Karpas-422 (cell line): Measurements from ENCODE around the gene HSPA4L. TPM values are rescaled to one million over a fixed set of nuclear protein-coding genes. Genes with fewer than 3 reads are reported as not detected.

Source experiments
- DNase-seq: peaks from one replicate; pipeline ENCODE4 v3.0.0-alpha.2; 2015
- H2AFZ ChIP-seq: fragments of 200-600 bp; sonication (generic); 2 replicates; pipeline ENCODE4 v1.6.1; 2014; ENCODE audit warnings: antibody characterized with exemption, low read length, mixed read lengths
- H3K27ac ChIP-seq: fragments of 200-600 bp; sonication (generic); 2 replicates; pipeline ENCODE4 v1.5.1; 2014; ENCODE audit warnings: mild to moderate bottlenecking, low read length, moderate library complexity
- H3K27me3 ChIP-seq: fragments of 200-600 bp; sonication (generic); 2 replicates; pipeline ENCODE4 v1.6.1; 2014; ENCODE audit warnings: low read length, mixed read lengths
- H3K36me3 ChIP-seq: fragments of 200-600 bp; sonication (generic); 2 replicates; pipeline ENCODE4 v1.6.1; 2014; ENCODE audit warnings: low read length, mixed read lengths; ENCODE audit not compliant: insufficient read depth
- H3K4me1 ChIP-seq: fragments of 200-600 bp; sonication (generic); 2 replicates; pipeline ENCODE4 v1.6.1; 2014; ENCODE audit warnings: mild to moderate bottlenecking, low read length, mixed read lengths
- H3K4me2 ChIP-seq: fragments of 200-600 bp; sonication (generic); 2 replicates; pipeline ENCODE4 v1.6.1; 2014; ENCODE audit warnings: low read length, low read depth, mild to moderate bottlenecking; ENCODE audit not compliant: poor library complexity, severe bottlenecking
- H3K4me3 ChIP-seq: fragments of 200-600 bp; sonication (generic); 2 replicates; pipeline ENCODE4 v1.5.1; 2014; ENCODE audit warnings: mild to moderate bottlenecking, antibody characterized with exemption, low read length, mixed read lengths
- H3K79me2 ChIP-seq: fragments of 200-600 bp; sonication (generic); 2 replicates; pipeline ENCODE4 v1.6.1; 2014; ENCODE audit warnings: mild to moderate bottlenecking, low read length, mixed read lengths
- H3K9ac ChIP-seq: fragments of 200-600 bp; sonication (generic); 2 replicates; pipeline ENCODE4 v1.6.0; 2014; ENCODE audit warnings: low read length
- H3K9me2 ChIP-seq: fragments of 200-600 bp; sonication (generic), shearing (Covaris generic); replicated peaks from 2 replicates; pipeline ENCODE4 v1.6.0; 2014; ENCODE audit warnings: mild to moderate bottlenecking, low read length, moderate library complexity; ENCODE audit not compliant: insufficient read depth
- H3K9me3 ChIP-seq: fragments of 300-700, 200-600 bp; sonication (generic); 2 replicates; pipeline ENCODE4 v1.6.1; 2014; ENCODE audit warnings: low read length, mixed read lengths
- H4K20me1 ChIP-seq: fragments of 200-600 bp; sonication (generic); 2 replicates; pipeline ENCODE4 v1.6.1; 2014; ENCODE audit warnings: mild to moderate bottlenecking, antibody characterized with exemption, low read length, low read depth; ENCODE audit not compliant: insufficient read depth
- total RNA-seq: library from RNA; depleted of rRNA; stranded (reverse); fragments of >200 nt; shearing (Covaris generic); gene quantifications from 2 replicates; pipeline ENCODE4 v1.2.3, GENCODE V29; 2014; ENCODE audit warnings: low replicate concordance

The HSPA4L gene
- total RNA-seq, 1 experiment from 2014 or later, result 1.9 TPM

- H3K9me3 ChIP-seq, result no peaks in the 10 kb centered on the region
- no peaks in the 10 kb centered on the region for H3K9me2 ChIP-seq
- H3K4me2 ChIP-seq, result no peak overlapping the region
- no peak overlapping the region for H3K27ac ChIP-seq
- peaks cover 26% of the 10 kb centered on the region for H3K4me1 ChIP-seq
- no peaks in the 10 kb centered on the region for H4K20me1 ChIP-seq
- no peak for DNase-seq
- H2AFZ ChIP-seq, result no peak overlapping the region
- no peaks in the 10 kb centered on the region for H3K79me2 ChIP-seq
- no peak overlapping the region for H3K9ac ChIP-seq
- no peaks in the 10 kb centered on the region; the same call in 1 of the 2 replicates for H3K27me3 ChIP-seq
- no peak overlapping the region for H3K4me3 ChIP-seq
- H3K36me3 ChIP-seq, result no peaks in the 10 kb centered on the region
Measured at GRCh38 chr4:127780598-127780997, 1.5 kb upstream of the HSPA4L start.

- H3K9me3 ChIP-seq, result no peaks in the 10 kb centered on the region
- no peak overlapping the region for H3K27ac ChIP-seq
- peak overlapping the region; percentile 91; the same call in 1 of the 2 replicates for H2AFZ ChIP-seq
- no peaks in the 10 kb centered on the region; the same call in 1 of the 2 replicates for H3K27me3 ChIP-seq
- peak overlapping the region; percentile 96 for H3K4me2 ChIP-seq
- DNase-seq, result no peak
- no peaks in the 10 kb centered on the region for H3K9me2 ChIP-seq
- no peaks in the 10 kb centered on the region for H4K20me1 ChIP-seq
- H3K36me3 ChIP-seq, result no peaks in the 10 kb centered on the region
- H3K4me3 ChIP-seq, result peak overlapping the region; percentile 79
- no peaks in the 10 kb centered on the region for H3K79me2 ChIP-seq
- peak overlapping the region; percentile 71 for H3K9ac ChIP-seq
- peaks cover 26% of the 10 kb centered on the region for H3K4me1 ChIP-seq
Measured at GRCh38 chr4:127781300-127782024, 660 bp upstream of the HSPA4L start.

GRCh38 chr4:127782025-127782274 is 172 bp upstream of the HSPA4L start:
- H3K9ac ChIP-seq, result peak overlapping the region; percentile 71
- DNase-seq, result peak; percentile 89
- H3K9me3 ChIP-seq, result no peaks in the 10 kb centered on the region
- H2AFZ ChIP-seq, result peak overlapping the region; percentile 91; the same call in 1 of the 2 replicates
- H3K4me2 ChIP-seq, result peak overlapping the region; percentile 96
- H3K36me3 ChIP-seq, result no peaks in the 10 kb centered on the region
- H3K4me1 ChIP-seq, result peaks cover 26% of the 10 kb centered on the region
- H3K79me2 ChIP-seq, result no peaks in the 10 kb centered on the region
- H3K27me3 ChIP-seq, result no peaks in the 10 kb centered on the region; the same call in 1 of the 2 replicates
- H3K9me2 ChIP-seq, result no peaks in the 10 kb centered on the region
- peak overlapping the region; percentile 79 for H3K4me3 ChIP-seq
- H4K20me1 ChIP-seq, result no peaks in the 10 kb centered on the region
- H3K27ac ChIP-seq, result no peak overlapping the region

GRCh38 chr4:127783026-127783769 is 1.1 kb downstream of the HSPA4L start:
- Histone ChIP-seq H3K36me3 (no peaks in the 10 kb centered on the region), H3K27ac (no peak overlapping the region), H2AFZ (peak overlapping the region; percentile 91), H4K20me1 (no peaks in the 10 kb centered on the region), H3K79me2 (no peaks in the 10 kb centered on the region), H3K4me3 (peak overlapping the region; percentile 79), H3K4me2 (peak overlapping the region; percentile 96), H3K9me3 (no peaks in the 10 kb centered on the region), H3K9ac (peak overlapping the region; percentile 71), H3K27me3 (no peaks in the 10 kb centered on the region; the same call in 1 of the 2 replicates), H3K9me2 (no peaks in the 10 kb centered on the region), H3K4me1 (peaks cover 21% of the 10 kb centered on the region)
- DNase-seq, result no peak

GRCh38 chr4:127783955-127784770 is 2.0 kb downstream of the HSPA4L start:
- H3K36me3 ChIP-seq, result no peaks in the 10 kb centered on the region
- H4K20me1 ChIP-seq, result no peaks in the 10 kb centered on the region
- H2AFZ ChIP-seq, result no peak overlapping the region
- no peak overlapping the region for H3K4me3 ChIP-seq
- H3K4me2 ChIP-seq, result peak overlapping the region; percentile 7
- no peaks in the 10 kb centered on the region; the same call in 1 of the 2 replicates for H3K27me3 ChIP-seq
- no peak overlapping the region for H3K27ac ChIP-seq
- DNase-seq, result no peak
- no peaks in the 10 kb centered on the region for H3K79me2 ChIP-seq
- H3K9ac ChIP-seq, result no peak overlapping the region
- no peaks in the 10 kb centered on the region for H3K9me2 ChIP-seq
- H3K9me3 ChIP-seq, result no peaks in the 10 kb centered on the region
- H3K4me1 ChIP-seq, result peaks cover 21% of the 10 kb centered on the region

GRCh38 chr4:127788517-127788916 is 6.4 kb downstream of the HSPA4L start:
- H3K27me3 ChIP-seq, result no peaks in the 10 kb centered on the region
- no peaks in the 10 kb centered on the region for H3K4me1 ChIP-seq
- no peaks in the 10 kb centered on the region for H3K36me3 ChIP-seq
- no peaks in the 10 kb centered on the region for H3K79me2 ChIP-seq
- no peak overlapping the region for H3K4me3 ChIP-seq
- no peaks in the 10 kb centered on the region for H4K20me1 ChIP-seq
- no peaks in the 10 kb centered on the region for H3K9me3 ChIP-seq
- no peaks in the 10 kb centered on the region for H3K9me2 ChIP-seq
- no peak overlapping the region for H3K27ac ChIP-seq
- DNase-seq, result peak; percentile 81
- no peak overlapping the region for H3K4me2 ChIP-seq
- no peak overlapping the region for H3K9ac ChIP-seq
- no peak overlapping the region for H2AFZ ChIP-seq

GRCh38 chr4:127791391-127791790 is 9.3 kb downstream of the HSPA4L start:
- Histone ChIP-seq H3K27ac (no peak overlapping the region), H3K27me3 (no peaks in the 10 kb centered on the region), H3K36me3 (no peaks in the 10 kb centered on the region), H3K4me3 (no peak overlapping the region), H3K4me2 (no peak overlapping the region), H4K20me1 (no peaks in the 10 kb centered on the region), H3K9me2 (no peaks in the 10 kb centered on the region), H3K9ac (no peak overlapping the region), H3K4me1 (no peaks in the 10 kb centered on the region), H3K9me3 (no peaks in the 10 kb centered on the region), H2AFZ (no peak overlapping the region), H3K79me2 (no peaks in the 10 kb centered on the region)
- DNase-seq, result no peak

GRCh38 chr4:127793528-127793927 is 11.4 kb downstream of the HSPA4L start:
- H3K4me2 ChIP-seq, result no peak overlapping the region
- H3K79me2 ChIP-seq, result no peaks in the 10 kb centered on the region

More at GRCh38 chr4:127793528-127793927, 11.4 kb downstream of the HSPA4L start:
- H3K36me3 ChIP-seq, result no peaks in the 10 kb centered on the region
- no peak overlapping the region for H2AFZ ChIP-seq
- no peaks in the 10 kb centered on the region for H3K4me1 ChIP-seq
- no peaks in the 10 kb centered on the region for H3K9me3 ChIP-seq
- H3K27ac ChIP-seq, result no peak overlapping the region
- DNase-seq, result no peak
- H3K9me2 ChIP-seq, result no peaks in the 10 kb centered on the region
- H3K27me3 ChIP-seq, result no peaks in the 10 kb centered on the region
- H4K20me1 ChIP-seq, result no peaks in the 10 kb centered on the region
- H3K9ac ChIP-seq, result no peak overlapping the region
- H3K4me3 ChIP-seq, result no peak overlapping the region
